GM18861 (cell line): Measurements from ENCODE around the gene SNU13.
A peak's percentile ranks its signal among the peaks of the same experiment; 100 is the strongest.
"Not testable (repeated sequence)": the region's sequence is repeated elsewhere in the genome, so short reads cannot be mapped to it uniquely, and the experiment has no call there.

Experiments used
- ATAC-seq: cut with Tn5 transposase; IDR thresholded peaks from one replicate; pipeline ENCODE4 v1.9.1; 2021; ENCODE audit not compliant: unreplicated experiment

Gene SNU13

DNA sequence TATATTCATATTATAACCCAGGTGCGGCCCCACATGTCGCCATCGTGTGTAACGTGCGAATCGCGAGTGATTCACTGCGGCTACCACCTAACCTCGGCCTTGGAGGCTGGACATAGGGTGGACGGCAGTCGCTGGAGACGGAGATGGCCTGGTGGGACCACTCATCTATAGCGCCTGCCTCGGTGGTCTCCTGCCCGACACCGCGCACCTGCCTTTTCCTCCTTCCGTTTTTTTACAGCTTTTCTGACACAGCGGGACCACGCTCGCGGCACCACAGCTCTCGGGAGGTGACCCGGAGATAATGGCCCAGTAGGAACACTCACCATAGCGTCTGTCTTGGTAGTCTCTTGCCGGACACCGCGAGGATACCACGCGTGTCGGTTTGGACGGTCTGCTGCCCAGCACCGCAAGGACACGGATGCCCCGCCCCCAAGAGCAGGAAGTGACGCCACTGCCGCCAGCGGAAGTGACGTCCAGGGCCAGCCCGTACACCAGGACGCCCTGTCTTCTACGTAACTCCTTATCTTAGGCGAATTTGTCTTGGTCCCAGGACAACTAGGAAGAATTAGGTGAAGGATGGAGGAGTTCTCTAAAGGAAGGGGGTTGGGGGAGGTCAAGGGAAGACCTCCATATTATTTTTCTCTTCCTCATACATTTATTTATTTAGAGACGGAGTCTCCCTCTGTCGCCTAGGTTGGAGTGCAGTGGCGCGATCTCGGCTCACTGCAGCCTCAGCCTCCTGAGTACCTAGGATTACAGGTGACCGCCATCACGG lies 6.4 kb downstream of the SNU13 start:
- ATAC-seq: peak; percentile 71

GRCh38 chr22:41681616-41682015 lies 7.1 kb downstream of the SNU13 start:
- ATAC-seq: no peak

DNA sequence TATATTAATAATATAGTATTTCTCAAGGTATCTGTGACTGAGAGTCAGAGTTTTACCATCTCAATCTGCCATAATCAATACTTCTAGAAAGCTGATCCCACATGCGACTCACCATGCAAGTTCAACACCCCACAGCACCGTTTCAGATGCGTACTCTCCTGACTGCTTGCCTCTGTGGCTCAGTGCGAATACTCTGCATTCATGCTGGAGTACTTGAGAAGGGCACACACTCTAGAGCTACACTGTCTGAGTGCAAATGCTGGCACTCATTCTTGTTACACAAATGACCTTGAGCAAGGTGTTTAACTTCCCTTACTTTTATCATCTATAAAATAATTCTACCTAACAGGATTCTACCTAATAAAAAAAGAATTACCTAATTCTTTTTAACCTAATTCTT lies 12.5 kb downstream of the SNU13 start:
- ATAC-seq: no peak

DNA sequence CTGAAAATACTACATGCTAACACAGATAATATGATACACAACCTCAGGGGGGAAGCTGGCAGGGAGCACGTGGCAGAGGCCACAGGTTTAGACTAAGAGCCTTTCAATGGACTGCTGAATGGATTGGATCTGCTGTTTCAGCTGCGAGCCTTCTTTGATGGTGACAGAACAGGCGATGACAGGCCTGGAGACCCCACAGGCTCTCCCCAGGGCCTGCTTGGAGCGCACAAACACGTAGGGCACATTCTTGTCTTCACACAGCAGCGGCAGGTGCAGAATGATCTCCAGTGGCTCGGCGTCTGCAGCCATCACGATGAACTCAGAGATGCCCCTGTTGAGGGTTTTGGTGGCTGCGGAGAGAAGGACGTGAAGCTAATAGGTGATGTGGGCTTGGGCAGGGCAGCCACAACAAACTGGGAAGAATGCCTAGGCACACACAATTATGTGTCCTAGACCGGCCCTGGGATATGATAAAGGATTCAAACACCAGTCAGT lies 13.8 kb downstream of the SNU13 start:
- ATAC-seq: no peak

DNA sequence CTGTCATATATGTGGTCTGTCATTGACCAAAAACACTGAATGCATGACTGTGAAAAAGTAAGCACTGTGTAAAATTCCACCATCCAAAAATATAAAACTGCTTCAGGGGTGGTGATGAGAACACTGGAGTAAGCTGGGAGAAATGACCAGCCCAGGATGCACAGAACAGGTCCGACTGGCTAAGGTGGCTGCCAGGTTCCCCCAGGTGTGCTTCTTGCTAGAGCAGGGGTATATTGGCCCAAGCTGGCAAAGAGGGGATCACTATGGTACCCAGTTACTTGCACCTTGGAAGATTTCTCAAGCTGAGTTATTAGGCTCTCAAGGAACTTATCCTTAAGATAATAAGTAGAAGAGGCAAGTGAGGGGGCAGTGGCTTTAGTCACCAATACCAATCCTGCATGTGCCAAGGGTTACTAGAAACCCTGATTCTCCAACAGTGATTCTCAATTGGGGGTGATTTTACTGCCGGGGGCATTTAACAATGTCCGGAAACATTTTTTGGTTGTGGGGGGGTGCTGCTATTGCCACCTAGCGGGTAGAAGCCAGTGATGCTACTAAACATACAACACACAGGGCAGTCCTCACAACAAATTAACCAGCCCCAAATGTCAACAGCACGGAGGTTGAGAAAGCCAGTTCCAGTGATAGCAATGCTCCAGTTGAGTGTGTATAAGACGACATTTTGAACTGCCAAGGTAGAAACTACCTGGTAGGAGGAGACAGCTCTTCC lies 15.7 kb downstream of the SNU13 start:
- ATAC-seq: no peak

- ATAC-seq: not testable (repeated sequence)
Observed at GRCh38 chr22:41672096-41672495, 16.6 kb downstream of the SNU13 start.

DNA sequence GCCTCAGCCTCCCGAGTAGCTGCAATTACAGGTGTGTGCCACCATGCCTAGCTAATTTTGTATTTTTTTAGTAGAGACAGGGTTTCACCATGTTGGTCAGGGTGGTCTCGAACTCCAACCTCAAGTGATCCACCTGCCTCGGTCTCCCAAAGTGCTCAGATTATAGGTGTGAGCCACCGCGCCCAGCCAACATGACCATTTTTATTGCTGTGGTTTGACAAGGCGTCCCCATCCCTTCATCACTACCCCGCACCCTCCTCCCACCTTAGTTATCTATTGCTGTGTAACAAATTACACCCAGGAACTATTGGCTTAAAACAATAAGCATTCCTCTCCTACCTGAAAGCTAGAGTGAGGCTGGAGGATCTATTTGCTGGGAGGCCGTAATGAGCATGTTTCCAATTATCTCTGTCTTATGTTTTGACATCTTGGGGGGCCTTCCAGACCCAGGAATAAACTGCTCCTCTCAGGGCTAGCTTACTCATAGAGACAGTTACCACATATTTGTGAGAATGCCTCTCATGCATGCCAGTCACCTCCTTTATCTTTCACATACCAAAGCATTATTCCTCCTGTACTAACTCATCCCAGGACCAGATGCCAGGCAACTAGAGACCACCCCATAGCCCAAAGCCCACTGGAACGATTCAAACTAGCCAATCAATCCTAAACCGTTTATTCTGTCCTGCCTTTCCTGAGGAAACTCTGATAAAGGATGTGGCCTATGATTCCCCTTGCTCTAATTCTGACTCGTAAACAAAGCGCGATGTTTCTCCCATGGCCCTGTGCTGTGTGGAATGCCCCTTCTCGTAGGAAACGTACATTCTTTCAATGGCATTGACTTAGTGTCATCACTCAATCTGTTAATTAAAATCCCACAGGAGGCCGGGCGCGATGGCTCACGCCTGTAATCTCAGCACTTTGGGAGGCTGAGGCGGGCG lies 19.4 kb downstream of the SNU13 start:
- ATAC-seq: no peak

GRCh38 chr22:41664951-41665350 lies 23.7 kb downstream of the SNU13 start:
- no peak for ATAC-seq

DNA sequence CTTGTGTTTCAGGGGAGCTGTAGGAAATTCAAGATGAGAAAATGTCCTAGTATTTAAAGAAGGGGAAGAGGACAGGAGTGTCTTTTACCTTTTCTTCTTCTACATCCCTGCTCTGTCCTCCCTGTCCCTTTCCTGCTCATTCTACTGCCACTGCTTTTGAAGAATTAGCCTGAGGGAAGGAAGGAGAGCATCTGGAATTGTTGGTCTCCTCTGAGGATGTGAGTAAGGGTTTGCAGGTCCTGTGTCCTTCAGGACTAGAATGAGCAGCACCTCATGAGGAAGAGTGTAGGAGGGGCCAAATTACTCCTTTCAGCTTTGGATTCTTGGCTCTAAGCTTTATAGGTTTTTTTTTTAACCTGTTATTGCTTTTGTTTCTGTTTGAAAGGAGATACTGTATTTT lies 24.2 kb downstream of the SNU13 start:
- ATAC-seq: no peak

GRCh38 chr22:41663594-41663993 lies 25.1 kb downstream of the SNU13 start:
- not testable (repeated sequence) for ATAC-seq

DNA sequence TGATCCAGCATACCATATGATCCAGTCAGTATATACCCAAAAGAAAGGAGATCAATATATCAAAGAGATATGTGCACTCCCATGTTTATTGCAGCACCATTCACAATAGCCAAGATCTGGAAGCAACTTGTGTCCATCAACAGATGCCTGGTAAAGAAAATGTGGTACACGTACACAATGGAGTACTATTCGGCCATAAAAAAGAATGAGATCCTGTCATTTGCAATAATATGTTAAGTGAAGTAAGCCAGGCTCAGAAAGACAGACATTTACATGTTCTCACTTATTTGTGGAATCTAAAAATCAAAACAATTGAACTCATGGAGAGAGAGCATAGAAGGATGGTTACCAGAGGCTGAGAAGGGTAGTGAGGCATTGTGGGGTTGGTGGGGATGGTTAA lies 27.0 kb downstream of the SNU13 start:
- no peak for ATAC-seq

DNA sequence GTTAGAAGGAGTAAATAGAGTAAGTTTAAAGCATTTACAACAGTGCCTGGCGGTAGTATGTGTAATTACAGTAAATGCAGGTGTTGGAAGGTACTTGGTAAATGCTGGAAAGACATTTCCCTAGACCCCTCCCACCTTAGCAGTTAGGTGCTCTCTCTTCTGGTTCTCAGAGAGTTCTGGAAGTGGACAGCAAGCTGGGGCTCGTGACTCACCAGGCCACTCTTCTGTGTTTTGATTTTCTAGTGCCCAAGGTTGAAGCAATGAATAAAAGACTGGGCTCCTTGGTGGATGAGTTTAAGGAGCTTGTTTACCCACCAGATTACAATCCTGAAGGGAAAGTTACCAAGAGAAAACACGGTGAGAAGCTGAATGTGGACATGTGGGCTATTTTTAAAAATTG lies 27.6 kb downstream of the SNU13 start:
- no peak for ATAC-seq

- no peak for ATAC-seq
Observed at GRCh38 chr22:41660416-41660815, 28.3 kb downstream of the SNU13 start.

- ATAC-seq: no peak
Observed at GRCh38 chr22:41659941-41660340, 28.7 kb downstream of the SNU13 start.

DNA sequence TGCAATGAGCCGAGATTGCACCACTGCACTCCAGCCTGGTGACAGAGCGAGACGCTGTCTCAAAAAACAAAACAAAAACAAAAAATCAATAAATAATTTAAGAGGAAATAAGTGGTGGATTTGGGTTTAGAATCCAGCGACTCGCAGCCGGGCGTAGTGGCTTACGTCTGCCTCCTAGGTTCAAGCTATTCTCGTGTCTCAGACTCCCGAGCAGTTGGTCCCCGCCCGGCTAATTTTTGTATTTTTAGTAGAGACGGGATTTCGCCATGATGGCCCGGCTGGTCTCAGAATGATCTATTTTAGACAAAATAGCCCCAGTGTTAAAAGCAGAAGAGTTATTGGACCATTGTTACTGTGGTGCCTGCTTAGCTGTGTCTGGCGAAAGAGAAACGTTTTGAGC lies 29.8 kb downstream of the SNU13 start:
- no peak for ATAC-seq

GRCh38 chr22:41657709-41658108 lies 31.0 kb downstream of the SNU13 start:
- ATAC-seq: no peak

- ATAC-seq: no peak
Observed at GRCh38 chr22:41656556-41656955, 32.1 kb downstream of the SNU13 start.

DNA sequence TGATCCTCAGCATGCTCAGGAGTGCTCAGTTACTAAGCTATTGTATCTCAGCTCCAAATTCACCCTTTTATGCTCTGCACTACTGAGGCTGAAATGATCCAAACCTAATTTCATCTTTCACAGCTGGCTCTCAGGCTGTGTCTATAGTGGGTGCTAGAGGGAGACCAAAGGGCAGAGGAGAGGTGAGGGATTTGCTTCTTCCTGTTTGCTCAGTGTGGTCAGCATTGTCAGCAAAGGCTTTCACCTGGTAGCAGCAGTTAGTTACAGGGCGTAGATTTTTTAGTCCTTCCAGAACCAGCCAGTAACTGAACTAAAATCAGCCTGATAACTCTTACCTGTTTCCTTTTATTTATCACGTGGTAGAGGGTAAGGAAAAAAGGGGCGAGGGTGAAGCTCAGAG lies 34.3 kb downstream of the SNU13 start:
- no peak for ATAC-seq

GRCh38 chr22:41650821-41651220 lies 37.8 kb downstream of the SNU13 start:
- no peak for ATAC-seq

DNA sequence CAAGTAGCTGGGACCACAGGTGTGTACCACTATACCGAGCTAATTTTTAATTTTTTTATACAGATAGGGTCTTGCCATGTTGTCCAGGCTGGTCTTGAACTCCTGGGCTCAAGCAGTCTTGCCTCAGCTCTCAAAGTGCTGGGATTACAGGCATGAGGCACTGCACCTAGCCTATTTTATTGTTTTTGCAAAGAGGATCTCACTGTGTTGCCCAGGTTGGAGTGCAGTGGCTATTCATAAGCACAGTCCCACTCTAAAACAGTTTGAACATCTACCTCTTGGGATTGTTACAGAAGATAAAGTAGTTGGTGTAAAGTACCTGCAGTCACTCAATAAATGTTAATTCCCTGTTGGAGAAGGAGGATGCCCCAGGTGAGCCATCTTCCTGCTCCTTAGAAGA lies 38.4 kb downstream of the SNU13 start:
- ATAC-seq: no peak

GRCh38 chr22:41648432-41648831 lies 40.2 kb downstream of the SNU13 start:
- ATAC-seq: no peak
